NCI-H446 (cell line): ENCODE data around the gene PIEZO1.
A peak's percentile ranks its signal among the peaks of the same experiment; 100 is the strongest.

Experiments
- DNase-seq, 2 experiments: peaks; one replicate each; lab custom pipeline; 2025; lab: John Stamatoyannopoulos, UW

PIEZO1 gene

GRCh38 chr16:88721815-88722755, 62.9 kb downstream of the PIEZO1 start:
- DNase-seq: no peak

- DNase-seq: no peak
Measured at GRCh38 chr16:88721236-88721635, 63.8 kb downstream of the PIEZO1 start.

- DNase-seq: no peak
Measured at GRCh38 chr16:88720396-88720970, 64.5 kb downstream of the PIEZO1 start.

- DNase-seq: no peak
Measured at GRCh38 chr16:88719933-88720296, 65.1 kb downstream of the PIEZO1 start.

- no peak for DNase-seq
Measured at GRCh38 chr16:88719267-88719932, 65.6 kb downstream of the PIEZO1 start.

GRCh38 chr16:88718178-88718577, 66.8 kb downstream of the PIEZO1 start:
- DNase-seq: no peak

GRCh38 chr16:88716601-88717001, 68.4 kb downstream of the PIEZO1 start:
- no peak for DNase-seq

GRCh38 chr16:88716201-88716600, 68.8 kb downstream of the PIEZO1 start:
- no peak for DNase-seq

- no peak for DNase-seq
Measured at GRCh38 chr16:88715312-88716190, 69.5 kb downstream of the PIEZO1 start.

GRCh38 chr16:88714420-88715302, 70.4 kb downstream of the PIEZO1 start:
- no peak for DNase-seq

GRCh38 chr16:88713568-88714419, 71.2 kb downstream of the PIEZO1 start:
- DNase-seq: no peak

- no peak for DNase-seq
Measured at GRCh38 chr16:88713054-88713453, 72.0 kb downstream of the PIEZO1 start.

GRCh38 chr16:88712362-88712979, 72.5 kb downstream of the PIEZO1 start:
- DNase-seq: no peak

DNA sequence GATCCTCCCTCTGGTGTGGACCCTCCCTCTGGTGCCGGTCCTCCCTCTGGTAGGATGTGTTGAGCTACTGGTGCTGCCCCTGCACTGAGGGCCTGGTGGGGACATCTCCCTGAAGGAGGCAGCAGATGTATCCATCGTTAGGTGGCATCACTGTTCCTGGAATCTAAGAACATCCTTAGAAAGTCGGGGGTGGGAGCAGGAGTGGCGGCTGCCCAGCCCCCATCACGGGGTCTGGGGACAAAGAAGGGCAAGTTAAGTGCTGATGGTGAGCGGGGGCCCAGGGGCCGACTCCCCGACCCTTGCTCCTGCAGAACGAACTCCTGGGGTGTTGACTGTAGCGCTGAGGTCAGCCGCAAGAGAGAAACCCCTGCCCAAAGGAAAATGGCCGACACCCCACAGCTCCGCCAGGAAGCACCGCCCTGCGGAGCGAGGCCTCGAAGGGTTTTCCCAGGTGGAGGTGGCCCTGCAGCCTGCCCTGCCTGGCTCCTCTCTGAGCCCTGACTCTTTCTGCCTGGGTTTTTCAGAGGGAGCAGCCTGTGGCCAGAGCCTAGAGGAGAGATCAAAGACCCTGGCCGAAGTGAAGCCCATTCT, 73.2 kb downstream of the PIEZO1 start:
- DNase-seq: no peak

DNA sequence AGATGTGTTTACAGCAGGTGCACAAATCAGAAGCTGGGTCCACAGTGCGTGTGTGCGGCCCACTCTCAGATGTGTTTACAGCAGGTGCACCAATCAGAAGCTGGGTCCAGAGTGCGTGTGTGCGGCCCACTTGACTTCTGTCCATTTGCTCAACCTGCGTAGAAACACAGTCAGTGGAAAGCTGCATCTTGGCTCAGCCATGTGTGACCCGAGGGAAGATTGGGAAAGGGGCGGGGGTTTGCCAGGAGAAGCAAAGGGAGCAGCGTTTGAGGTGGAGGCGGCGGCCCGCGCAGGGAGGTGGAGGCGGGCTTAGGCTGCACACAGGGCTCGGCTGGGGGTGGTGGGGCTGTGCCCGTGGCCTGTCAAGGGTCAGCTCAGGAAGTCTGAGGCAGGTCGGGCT, 74.5 kb downstream of the PIEZO1 start:
- no peak for DNase-seq

DNA sequence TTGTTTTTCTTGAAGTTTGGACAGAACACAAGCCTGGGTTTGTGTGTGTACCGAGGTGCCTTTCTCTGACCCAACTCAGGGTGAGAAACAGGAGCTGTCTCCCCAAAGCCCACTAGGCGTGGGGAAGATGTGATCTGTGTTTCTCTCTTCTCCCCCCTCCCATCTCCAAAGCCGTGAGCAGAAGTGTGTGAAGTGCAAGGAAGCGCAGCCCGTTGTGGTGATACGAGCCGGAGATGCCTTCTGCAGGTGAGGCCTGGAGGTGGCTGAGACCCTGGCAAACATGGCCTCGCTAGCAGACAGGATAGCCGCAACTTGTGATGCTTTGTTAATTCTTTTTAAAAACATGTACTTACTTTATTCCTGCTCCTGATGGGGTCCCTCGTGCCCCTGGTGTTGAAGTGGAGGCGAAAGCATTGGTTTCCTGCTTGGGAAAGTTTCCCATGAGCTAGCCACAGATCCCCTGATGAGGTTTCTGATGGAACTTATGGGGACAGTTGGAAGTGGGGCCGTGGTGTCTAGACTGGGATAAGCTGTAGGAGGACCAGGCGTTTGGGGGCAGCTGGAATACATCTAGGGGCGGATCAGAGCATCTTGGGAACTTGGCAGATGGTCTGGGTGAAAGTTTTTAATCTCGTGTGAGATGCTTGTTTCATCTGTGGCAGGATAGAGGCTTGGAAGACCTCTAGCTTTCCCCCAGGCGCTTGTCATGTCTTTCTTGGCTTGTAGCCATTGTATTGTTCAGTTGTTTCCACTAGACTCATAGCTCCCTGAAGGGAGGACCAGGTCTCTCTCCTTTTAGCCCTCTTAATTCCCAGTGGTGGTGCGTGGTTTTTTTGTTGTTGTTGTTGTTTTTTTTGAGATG, 77.8 kb downstream of the PIEZO1 start:
- DNase-seq: no peak

- DNase-seq: peak; percentile 18 to 79
Measured at GRCh38 chr16:88706229-88706964, 78.6 kb downstream of the PIEZO1 start, which contains the start of the genes CTU2 and RNF166. Gene CTU2 (plus strand): TSS chr16:88706503. CDS start chr16:88706531, 28 bp downstream. Gene RNF166 (minus strand): TSS chr16:88706408. CDS start chr16:88706325, 83 bp downstream.
